Liver (tissue), 3 donors: ENCODE measurements around the gene OR52E5.

Source experiments
- EGR1 ChIP-seq, 2 donors: IDR thresholded peaks; 2 replicates each; pipeline ENCODE4 v1.6.1; 2016 to 2018; ENCODE audit warnings: antibody characterized with exemption in 2 of 2, low read depth in 2 of 2
- FOXA1 ChIP-seq: IDR thresholded peaks from 2 replicates; pipeline ENCODE4 v1.6.1; 2016; ENCODE audit warnings: antibody characterized with exemption
- GABPA ChIP-seq, 2 donors: IDR thresholded peaks in 1 of 2; conservative IDR thresholded peaks in 1 of 2; 2 replicates each; pipeline ENCODE4 v1.6.1; 2016; ENCODE audit warnings: antibody characterized with exemption in 2 of 2, mild to moderate bottlenecking in 1 of 2, moderate library complexity in 1 of 2
- HNF4A ChIP-seq, 2 donors: conservative IDR thresholded peaks; 2 replicates each; pipeline ENCODE4 v1.6.1; 2016; ENCODE audit warnings: antibody characterized with exemption in 2 of 2, mild to moderate bottlenecking in 2 of 2
- JUND ChIP-seq, 2 donors: IDR thresholded peaks; 2 replicates each; pipeline ENCODE4 v1.6.1; 2016; ENCODE audit warnings: antibody characterized with exemption in 2 of 2
- RAD21 ChIP-seq, 2 donors: IDR thresholded peaks; 2 replicates each; pipeline ENCODE4 v1.6.1; 2016; ENCODE audit warnings: antibody characterized with exemption in 2 of 2, mild to moderate bottlenecking in 2 of 2
- RXRA ChIP-seq, 2 donors: IDR thresholded peaks; 2 replicates each; pipeline ENCODE4 v1.6.1; 2017 to 2018; ENCODE audit warnings: antibody characterized with exemption in 2 of 2, mild to moderate bottlenecking in 1 of 2
- TAF1 ChIP-seq: conservative IDR thresholded peaks from 2 replicates; pipeline ENCODE4 v1.6.1; 2016; ENCODE audit warnings: antibody characterized with exemption, mild to moderate bottlenecking
- YY1 ChIP-seq: IDR thresholded peaks from 2 replicates; pipeline ENCODE4 v1.6.1; 2016; ENCODE audit warnings: antibody characterized with exemption, mild to moderate bottlenecking
- TF ChIP-seq, protein P1 (sequence below): IDR thresholded peaks from 2 replicates; pipeline ENCODE4 v1.6.1; 2016; ENCODE audit warnings: antibody characterized with exemption
- TF ChIP-seq, protein P2 (sequence below): IDR thresholded peaks from 2 replicates; pipeline ENCODE4 v1.6.1; 2016; ENCODE audit warnings: antibody characterized with exemption, mild to moderate bottlenecking
- TF ChIP-seq, protein P3 (sequence below): fragments of 150-350 bp; IDR thresholded peaks from 2 replicates; pipeline ENCODE4 v1.5.1; 2017; ENCODE audit warnings: improper control_type of control experiment, low read depth, low read length; ENCODE audit not compliant: missing input control
- TF ChIP-seq, protein P4 (sequence below): IDR thresholded peaks from 2 replicates; pipeline ENCODE4 v1.6.1; 2016; ENCODE audit warnings: antibody characterized with exemption
- donor health status: healthy.
- donor health status: healthy.

DNA sequence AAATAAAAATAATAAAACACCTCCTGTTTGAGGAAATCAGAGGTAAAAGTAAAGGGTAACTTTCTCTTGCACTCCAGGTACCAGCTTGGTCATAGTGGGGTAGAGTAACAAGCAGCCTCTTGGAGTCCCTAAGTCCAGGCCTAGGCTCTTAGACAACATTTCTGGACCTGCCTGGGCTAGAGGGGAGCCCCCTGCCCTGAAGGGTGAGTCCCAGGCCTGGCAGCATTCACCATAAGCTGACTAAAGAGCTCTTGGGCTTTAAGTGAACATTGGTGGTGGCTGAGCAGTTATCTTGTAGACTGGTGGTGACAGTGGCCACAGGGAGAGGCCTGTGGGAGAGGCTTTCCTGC, 30.4 kb downstream of the OR52E5 start:
- TF ChIP-seq, protein P1, sequence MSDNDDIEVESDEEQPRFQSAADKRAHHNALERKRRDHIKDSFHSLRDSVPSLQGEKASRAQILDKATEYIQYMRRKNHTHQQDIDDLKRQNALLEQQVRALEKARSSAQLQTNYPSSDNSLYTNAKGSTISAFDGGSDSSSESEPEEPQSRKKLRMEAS: no peak
- TF ChIP-seq, protein P2, sequence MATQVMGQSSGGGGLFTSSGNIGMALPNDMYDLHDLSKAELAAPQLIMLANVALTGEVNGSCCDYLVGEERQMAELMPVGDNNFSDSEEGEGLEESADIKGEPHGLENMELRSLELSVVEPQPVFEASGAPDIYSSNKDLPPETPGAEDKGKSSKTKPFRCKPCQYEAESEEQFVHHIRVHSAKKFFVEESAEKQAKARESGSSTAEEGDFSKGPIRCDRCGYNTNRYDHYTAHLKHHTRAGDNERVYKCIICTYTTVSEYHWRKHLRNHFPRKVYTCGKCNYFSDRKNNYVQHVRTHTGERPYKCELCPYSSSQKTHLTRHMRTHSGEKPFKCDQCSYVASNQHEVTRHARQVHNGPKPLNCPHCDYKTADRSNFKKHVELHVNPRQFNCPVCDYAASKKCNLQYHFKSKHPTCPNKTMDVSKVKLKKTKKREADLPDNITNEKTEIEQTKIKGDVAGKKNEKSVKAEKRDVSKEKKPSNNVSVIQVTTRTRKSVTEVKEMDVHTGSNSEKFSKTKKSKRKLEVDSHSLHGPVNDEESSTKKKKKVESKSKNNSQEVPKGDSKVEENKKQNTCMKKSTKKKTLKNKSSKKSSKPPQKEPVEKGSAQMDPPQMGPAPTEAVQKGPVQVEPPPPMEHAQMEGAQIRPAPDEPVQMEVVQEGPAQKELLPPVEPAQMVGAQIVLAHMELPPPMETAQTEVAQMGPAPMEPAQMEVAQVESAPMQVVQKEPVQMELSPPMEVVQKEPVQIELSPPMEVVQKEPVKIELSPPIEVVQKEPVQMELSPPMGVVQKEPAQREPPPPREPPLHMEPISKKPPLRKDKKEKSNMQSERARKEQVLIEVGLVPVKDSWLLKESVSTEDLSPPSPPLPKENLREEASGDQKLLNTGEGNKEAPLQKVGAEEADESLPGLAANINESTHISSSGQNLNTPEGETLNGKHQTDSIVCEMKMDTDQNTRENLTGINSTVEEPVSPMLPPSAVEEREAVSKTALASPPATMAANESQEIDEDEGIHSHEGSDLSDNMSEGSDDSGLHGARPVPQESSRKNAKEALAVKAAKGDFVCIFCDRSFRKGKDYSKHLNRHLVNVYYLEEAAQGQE: no peak
- TF ChIP-seq, protein P3, sequence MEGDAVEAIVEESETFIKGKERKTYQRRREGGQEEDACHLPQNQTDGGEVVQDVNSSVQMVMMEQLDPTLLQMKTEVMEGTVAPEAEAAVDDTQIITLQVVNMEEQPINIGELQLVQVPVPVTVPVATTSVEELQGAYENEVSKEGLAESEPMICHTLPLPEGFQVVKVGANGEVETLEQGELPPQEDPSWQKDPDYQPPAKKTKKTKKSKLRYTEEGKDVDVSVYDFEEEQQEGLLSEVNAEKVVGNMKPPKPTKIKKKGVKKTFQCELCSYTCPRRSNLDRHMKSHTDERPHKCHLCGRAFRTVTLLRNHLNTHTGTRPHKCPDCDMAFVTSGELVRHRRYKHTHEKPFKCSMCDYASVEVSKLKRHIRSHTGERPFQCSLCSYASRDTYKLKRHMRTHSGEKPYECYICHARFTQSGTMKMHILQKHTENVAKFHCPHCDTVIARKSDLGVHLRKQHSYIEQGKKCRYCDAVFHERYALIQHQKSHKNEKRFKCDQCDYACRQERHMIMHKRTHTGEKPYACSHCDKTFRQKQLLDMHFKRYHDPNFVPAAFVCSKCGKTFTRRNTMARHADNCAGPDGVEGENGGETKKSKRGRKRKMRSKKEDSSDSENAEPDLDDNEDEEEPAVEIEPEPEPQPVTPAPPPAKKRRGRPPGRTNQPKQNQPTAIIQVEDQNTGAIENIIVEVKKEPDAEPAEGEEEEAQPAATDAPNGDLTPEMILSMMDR: no peak
- no peak for TF ChIP-seq TAF1
- no peak for TF ChIP-seq FOXA1
- TF ChIP-seq HNF4A (conservative IDR thresholded peaks at IDR 0.05): no peak
- no peak for TF ChIP-seq RAD21 (IDR thresholded peaks at IDR 0.05)
- no peak for TF ChIP-seq YY1
- TF ChIP-seq GABPA (IDR thresholded peaks at IDR 0.05 in 1 of 2, conservative IDR thresholded peaks at IDR 0.05 in 1 of 2): no peak
- TF ChIP-seq, protein P4, sequence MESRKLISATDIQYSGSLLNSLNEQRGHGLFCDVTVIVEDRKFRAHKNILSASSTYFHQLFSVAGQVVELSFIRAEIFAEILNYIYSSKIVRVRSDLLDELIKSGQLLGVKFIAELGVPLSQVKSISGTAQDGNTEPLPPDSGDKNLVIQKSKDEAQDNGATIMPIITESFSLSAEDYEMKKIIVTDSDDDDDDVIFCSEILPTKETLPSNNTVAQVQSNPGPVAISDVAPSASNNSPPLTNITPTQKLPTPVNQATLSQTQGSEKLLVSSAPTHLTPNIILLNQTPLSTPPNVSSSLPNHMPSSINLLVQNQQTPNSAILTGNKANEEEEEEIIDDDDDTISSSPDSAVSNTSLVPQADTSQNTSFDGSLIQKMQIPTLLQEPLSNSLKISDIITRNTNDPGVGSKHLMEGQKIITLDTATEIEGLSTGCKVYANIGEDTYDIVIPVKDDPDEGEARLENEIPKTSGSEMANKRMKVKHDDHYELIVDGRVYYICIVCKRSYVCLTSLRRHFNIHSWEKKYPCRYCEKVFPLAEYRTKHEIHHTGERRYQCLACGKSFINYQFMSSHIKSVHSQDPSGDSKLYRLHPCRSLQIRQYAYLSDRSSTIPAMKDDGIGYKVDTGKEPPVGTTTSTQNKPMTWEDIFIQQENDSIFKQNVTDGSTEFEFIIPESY: no peak
- TF ChIP-seq EGR1 (IDR thresholded peaks at IDR 0.05; ENCODE audit: low read depth in 2 of 2): no peak
- TF ChIP-seq JUND (IDR thresholded peaks at IDR 0.05): no peak
- TF ChIP-seq RXRA (IDR thresholded peaks at IDR 0.05): no peak
